Pons (tissue), 1 donor: Measurements from ENCODE around the gene SPATA25.
A peak's percentile ranks its signal among the peaks of the same experiment; 100 is the strongest.
"Not testable (repeated sequence)": the region's sequence is repeated elsewhere in the genome, so short reads cannot be mapped to it uniquely, and the experiment has no call there.

Source experiments
- DNase-seq: peaks from one replicate; pipeline ENCODE4 v3.0.0-alpha.2; 2016; ENCODE audit warnings: low spot score

SPATA25 gene

GRCh38 chr20:45913116-45913515 lies 25.7 kb upstream of the SPATA25 start:
- no peak for DNase-seq

DNA sequence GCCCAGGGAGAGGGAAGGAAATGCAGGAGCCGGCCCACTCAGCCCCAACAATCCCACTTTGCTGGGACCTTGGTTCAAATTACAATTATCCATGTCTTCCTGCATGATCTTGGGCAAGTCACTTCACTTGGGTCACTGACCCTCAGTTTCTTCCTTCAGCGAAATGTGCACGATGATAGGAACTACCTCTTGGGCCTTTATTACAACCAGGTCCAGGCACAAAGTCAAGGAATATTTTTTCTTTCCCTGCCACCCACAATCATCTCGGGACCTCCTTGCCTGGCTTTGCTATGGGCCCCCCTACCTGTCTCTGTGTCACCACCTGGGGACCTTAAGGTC lies 24.9 kb upstream of the SPATA25 start:
- DNase-seq: no peak

DNA sequence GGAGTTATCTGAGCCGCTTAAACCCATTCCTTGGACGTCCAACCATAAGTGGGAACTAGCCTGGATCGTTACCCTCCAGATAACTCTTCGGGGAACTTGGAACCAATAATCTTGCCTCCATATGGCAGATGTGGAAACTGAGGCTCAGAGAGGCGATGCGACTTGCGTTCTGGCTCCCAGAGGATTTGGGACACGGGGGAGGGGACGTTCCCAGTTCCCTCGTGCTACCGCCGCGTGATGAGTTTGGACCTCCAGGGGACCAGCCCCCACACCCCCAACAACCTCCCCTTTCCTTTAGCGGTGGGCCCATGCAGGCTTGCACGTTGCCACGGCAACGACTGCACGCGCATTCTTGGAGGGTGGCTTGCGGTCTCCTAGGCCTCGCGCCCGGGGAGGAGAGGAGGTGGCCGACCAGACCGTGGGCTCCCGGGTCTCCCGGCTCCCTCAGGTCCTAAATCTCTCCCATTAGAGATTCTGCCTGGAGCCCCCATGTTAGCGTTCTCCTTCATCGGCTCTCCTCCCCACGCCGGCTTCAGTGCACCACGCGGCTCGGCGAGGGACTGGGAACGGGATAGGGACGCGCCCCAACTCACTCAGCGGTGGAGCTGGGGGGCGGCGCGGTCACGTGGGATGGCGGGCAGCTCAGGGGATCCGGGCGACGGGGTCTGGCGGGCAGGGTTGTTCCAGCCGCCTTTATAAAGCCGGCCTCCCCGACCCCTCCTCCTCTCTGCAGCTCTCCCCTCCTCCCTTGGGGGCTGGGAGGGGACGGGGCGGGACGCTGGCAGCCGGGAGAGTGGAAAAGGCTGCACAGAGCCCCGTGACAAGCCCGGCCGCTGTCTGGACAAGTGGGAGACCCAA lies 24.3 kb upstream of the SPATA25 start, which contains the start of gene PLTP:
PLTP (minus strand) TSS at position 670 of the 858 bp plus-strand sequence. CDS start 703 bp downstream, outside the sequence.
- peak; percentile 29 for DNase-seq

DNA sequence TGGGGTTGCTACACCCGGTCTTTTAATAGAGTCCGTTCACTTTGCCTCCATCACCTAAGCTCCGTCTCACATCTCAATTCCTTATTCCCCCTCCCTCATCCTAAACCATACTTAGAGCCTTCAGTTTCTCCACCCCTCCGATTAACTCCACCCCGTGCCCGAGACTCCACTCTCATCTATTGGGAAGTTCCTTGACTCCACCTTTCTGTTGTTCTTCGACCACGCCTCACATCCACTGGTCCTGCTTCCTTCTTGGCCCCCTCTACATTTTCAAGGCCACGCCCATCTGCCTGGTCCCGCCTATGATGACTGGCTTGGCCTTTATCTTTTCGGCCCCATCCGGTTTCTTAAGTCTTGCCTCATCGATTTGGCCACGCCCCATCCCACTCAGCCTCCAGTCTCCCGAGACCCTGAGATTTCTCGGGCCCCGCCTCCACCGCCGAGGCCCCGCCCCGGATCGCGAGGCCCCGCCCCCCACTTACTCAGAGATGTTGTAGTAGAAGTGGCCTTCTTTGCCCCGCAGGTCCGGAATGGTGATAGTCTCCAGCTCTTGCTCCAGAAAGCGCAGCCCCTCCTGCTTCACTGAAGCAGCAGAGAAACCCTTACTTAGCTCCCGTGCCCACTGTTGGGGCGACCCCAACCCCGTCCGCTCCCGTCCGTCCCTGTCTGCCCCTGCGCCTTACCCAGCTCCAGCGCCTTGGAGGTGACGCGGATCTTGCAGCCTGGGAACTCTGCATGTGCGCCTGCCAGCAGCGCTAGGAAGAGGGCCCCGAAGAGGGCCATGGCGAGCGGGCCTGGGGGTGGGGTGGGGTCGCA lies 23.5 kb upstream of the SPATA25 start:
- peak; percentile 93 for DNase-seq

- no peak for DNase-seq
Observed at GRCh38 chr20:45909817-45910669, 22.6 kb upstream of the SPATA25 start.

- DNase-seq: no peak
Observed at GRCh38 chr20:45909336-45909808, 21.9 kb upstream of the SPATA25 start.

GRCh38 chr20:45908084-45908483 lies 20.7 kb upstream of the SPATA25 start:
- DNase-seq: no peak

GRCh38 chr20:45907219-45907948 lies 20.0 kb upstream of the SPATA25 start:
- no peak for DNase-seq

GRCh38 chr20:45905505-45906079 lies 18.2 kb upstream of the SPATA25 start:
- DNase-seq: no peak

DNA sequence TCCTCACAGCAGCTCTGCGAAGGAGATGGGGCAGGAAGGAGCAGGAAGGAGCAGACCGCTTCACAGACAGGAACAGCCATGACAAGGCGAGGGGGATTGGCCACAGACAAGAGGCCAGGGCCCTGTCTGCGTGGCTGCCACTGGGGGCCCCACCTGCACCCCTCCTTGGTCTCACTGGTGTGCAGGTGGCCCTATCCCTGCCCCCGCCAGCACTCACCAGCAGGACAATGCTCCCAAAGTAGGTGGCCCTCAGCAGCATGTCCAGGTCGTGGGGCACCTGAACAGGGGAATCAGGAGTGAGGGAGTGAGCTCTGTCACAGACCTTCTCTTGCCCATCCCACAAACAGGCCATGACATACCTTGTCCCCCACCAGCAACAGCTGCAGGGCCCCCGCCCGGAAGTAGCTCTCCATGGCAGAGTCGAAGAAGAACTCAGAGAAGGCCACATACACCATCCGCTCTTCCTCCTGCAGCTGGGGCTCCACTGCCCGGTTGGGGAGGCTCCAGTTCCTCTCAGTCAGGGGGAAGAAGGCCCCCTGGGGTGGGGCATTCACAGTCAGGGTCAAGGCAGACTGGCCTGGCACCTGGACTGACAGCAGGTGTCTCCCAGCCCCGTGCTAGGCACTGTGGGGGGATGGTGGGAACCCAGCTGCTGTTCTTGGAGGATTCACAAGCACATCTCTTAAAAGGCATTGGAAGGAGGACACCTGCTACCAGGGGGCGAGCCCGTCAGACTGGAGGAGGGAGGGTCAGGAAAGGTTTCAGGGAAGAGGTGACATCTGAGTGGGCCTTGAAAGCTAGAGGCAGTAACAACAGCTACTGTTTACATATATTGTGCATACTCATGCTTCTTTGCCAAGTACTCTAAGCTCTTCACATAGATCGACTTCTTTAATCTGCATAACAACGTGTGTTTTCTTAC lies 17.4 kb upstream of the SPATA25 start:
- no peak for DNase-seq

GRCh38 chr20:45902199-45902701 lies 14.8 kb upstream of the SPATA25 start:
- no peak for DNase-seq

DNA sequence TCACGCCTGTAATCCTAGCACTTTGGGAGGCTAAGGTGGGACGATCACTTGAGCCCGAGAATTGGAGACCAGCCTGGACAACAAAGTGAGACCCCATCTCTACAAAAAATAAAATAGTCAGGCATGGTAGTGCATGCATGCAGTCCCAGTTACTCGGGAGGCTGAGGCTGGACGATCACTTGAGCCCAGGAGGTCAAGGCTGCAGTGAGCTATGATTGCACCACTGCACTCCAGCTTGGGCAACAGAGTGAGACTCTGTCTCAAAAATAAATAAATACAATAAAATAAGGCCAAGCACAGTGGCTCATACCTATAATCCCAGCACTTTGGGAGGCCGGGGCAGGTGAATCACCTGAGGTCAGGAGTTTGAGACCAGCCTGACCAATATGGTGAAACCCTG lies 13.9 kb upstream of the SPATA25 start:
- not testable (repeated sequence) for DNase-seq

DNA sequence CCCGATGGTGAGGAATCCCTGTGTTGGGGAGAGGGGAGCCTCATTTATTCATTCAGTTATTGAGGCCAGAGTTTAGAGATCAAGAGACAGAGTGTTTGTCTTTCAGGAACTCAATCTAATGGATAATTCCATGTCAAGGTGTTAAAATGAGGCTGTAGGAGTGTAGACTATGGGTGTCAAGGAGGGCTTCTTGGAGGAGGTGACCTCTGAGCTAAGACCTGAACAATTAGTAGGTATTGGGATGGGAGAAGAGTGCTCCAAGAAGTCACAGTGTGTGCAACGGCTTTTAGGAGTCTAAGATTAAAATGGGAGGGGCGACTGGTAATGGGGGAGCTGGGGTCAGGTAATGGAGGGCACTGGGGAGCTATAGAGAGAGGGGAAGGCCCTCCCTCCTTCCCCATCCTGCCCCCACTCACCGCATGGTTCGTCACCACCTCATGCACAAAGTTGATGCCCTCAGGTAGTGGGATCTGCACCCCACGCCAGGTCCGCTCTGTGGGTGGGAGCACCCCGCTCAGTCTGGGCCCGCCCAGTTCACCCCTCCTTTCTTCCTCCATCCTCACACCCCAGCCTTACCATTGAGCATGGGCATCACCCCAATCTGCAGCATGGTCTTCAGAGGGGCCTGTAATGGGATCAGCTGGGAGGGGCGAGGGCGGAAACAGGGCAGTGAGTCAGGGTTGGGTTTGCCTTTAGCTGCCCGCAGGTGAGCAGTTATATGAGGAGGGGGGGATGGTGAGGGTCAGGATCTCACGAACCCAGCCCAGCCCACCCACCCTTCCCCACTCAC lies 11.8 kb upstream of the SPATA25 start:
- DNase-seq: no peak

GRCh38 chr20:45898285-45898684 lies 10.9 kb upstream of the SPATA25 start:
- no peak for DNase-seq

DNA sequence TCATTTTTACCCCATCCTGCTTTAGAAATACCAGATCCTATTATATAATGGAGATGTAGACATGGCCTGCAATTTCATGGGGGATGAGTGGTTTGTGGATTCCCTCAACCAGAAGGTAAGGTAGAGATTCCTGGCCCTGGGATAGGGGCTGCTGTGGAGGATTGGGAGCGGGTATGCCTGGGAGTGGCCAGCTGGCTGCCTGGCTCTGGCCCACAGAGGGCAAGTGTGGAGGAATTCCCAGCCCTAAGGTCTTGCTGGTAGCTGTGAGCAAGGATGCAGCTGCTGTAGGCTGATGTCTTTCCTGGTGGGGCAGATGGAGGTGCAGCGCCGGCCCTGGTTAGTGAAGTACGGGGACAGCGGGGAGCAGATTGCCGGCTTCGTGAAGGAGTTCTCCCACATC lies 10.3 kb upstream of the SPATA25 start:
- DNase-seq: no peak

DNA sequence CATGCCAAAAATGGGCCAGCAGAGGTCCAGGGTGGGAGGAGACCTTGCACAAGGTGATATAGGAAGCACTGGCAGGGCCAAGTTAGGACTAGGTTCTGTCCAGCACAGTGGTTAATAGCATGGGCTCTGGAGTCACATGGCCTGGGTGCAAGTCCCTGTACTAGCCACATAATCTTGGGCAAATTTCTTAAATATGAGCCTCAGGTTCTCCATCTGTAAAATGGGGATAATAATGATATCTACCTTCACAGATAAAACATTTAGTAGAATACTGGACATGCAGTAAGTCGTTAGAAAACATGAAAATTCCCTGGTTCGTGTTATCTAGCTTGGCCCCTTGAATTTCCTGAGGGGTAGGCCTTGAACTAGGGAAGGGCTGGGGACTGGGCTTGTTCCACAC lies 9.9 kb upstream of the SPATA25 start:
- DNase-seq: no peak

DNA sequence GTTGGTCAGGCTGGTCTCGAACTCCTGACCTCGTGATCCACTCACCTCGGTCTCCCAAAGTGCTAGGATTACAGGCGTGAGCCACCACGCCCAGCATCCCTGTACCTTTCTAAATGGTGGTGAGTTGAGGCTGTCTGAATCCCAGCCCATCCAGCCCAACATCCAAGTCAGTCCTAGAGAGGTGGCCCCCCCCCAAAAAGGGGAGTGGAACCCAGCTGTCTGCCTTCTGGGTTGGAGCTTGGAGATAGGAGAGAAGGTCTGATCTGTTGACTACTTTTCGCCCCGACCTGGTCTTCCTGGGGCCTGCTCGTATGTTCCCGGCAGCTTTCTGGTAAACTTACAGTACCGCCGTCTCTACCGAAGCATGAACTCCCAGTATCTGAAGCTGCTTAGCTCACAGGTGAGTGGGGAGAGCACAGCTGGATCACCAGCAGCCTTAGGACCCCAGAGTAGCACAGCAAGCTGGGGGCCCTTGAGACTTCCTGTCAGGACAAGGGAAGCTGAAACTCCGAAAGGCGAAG lies 9.3 kb upstream of the SPATA25 start:
- DNase-seq: no peak

- DNase-seq: no peak
Observed at GRCh38 chr20:45894797-45895196, 7.4 kb upstream of the SPATA25 start.

DNA sequence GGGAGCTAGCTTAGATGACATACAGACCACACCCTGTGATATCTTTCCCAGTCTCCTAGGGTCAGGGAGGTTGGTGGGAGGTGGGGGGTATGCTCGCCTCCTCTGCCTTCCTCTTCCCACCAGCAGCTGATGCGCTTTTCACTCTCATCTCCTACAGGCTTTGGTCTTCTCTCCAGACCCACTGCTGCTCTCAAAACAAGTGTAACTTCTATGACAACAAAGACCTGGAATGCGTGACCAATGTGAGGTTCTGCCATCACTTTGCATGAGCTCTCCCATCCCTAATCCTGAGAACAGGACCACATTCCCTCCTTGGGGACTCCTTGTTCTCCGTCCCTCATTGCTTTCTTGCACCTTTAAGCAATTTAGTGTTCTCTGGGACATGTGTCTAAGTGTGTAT lies 6.4 kb upstream of the SPATA25 start:
- no peak for DNase-seq
